HG02678 (cell line): ENCODE measurements around the gene ZFR2.
"Not testable (repeated sequence)": the region's sequence is repeated elsewhere in the genome, so short reads cannot be mapped to it uniquely, and the experiment has no call there.

Experiments used
- ATAC-seq: cut with Tn5 transposase; IDR thresholded peaks from one replicate; pipeline ENCODE4 v1.9.1; 2021; ENCODE audit warnings: mild to moderate bottlenecking, moderate library complexity; ENCODE audit not compliant: unreplicated experiment

The ZFR2 gene

DNA sequence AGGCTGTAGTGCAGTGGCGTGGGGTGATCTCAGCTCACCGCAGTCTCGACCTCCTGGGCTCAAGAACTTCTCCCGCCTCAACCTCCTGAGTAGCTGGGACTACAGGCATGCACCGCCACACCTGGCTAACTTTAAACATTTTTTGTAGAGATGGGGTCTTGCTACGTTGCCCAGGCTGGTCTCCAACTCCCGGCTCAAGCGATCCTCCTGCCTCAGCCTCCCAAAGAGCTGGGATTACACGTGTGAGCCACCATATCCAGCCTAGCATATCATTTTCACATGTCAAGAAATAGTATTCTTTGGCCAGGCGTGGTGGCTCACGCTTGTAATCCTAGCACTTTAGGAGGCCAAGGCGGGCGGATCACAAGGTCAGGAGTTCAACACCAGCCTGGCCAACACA, 110.5 kb downstream of the ZFR2 start:
- not testable (repeated sequence) for ATAC-seq

- not testable (repeated sequence) for ATAC-seq
Measured at GRCh38 chr19:3757705-3758104, 111.1 kb downstream of the ZFR2 start.
